Measurements from ENCODE around the gene ZNHIT2.
A peak's percentile ranks its signal among the peaks of the same experiment; 100 is the strongest.

ZNHIT2 gene

GRCh38 chr11:65148657-65149056 is 31.2 kb upstream of the ZNHIT2 start:
- no peak for TF ChIP-seq CTCF (IDR thresholded peaks at IDR 0.05; ENCODE audit: low read depth, low read length, missing control alignments)
- no peak for DNase-seq (ENCODE audit: low read depth)
- no peak overlapping the region for H3K4me3 ChIP-seq (ENCODE audit: low read depth, low read length)
- in situ Hi-C loops (cut with HindIII; ENCODE audit: low sequenced_read_pairs), result no loop called here

- in situ Hi-C loops (cut with HindIII; ENCODE audit: low sequenced_read_pairs), result no loop called here
- no peak overlapping the region for H3K4me3 ChIP-seq (ENCODE audit: low read depth, low read length)
- DNase-seq (ENCODE audit: low read depth), result no peak
- no peak for TF ChIP-seq CTCF (IDR thresholded peaks at IDR 0.05; ENCODE audit: low read depth, low read length, missing control alignments)
Observed at GRCh38 chr11:65147352-65148075, 30.0 kb upstream of the ZNHIT2 start.

- no peak for TF ChIP-seq CTCF (IDR thresholded peaks at IDR 0.05; ENCODE audit: low read depth, low read length, missing control alignments)
- DNase-seq (ENCODE audit: low read depth), result no peak
- in situ Hi-C loops (cut with HindIII; ENCODE audit: low sequenced_read_pairs), result no loop called here
- no peak overlapping the region for H3K4me3 ChIP-seq (ENCODE audit: low read depth, low read length)
Observed at GRCh38 chr11:65141896-65142494, 24.5 kb upstream of the ZNHIT2 start.

- H3K4me3 ChIP-seq (ENCODE audit: low read depth, low read length), result no peak overlapping the region
- in situ Hi-C loops (cut with HindIII; ENCODE audit: low sequenced_read_pairs), result no loop called here
- DNase-seq (ENCODE audit: low read depth), result no peak
- TF ChIP-seq CTCF (IDR thresholded peaks at IDR 0.05; ENCODE audit: low read depth, low read length, missing control alignments), result no peak
Observed at GRCh38 chr11:65136515-65137096, 19.1 kb upstream of the ZNHIT2 start.

GRCh38 chr11:65135633-65136145 is 18.2 kb upstream of the ZNHIT2 start:
- no peak for DNase-seq (ENCODE audit: low read depth)
- H3K4me3 ChIP-seq (ENCODE audit: low read depth, low read length), result peak overlapping the region; percentile 78
- TF ChIP-seq CTCF (IDR thresholded peaks at IDR 0.05; ENCODE audit: low read depth, low read length, missing control alignments), result no peak
- in situ Hi-C loops (cut with HindIII; ENCODE audit: low sequenced_read_pairs), result no loop called here

- in situ Hi-C loops (cut with HindIII; ENCODE audit: low sequenced_read_pairs), result no loop called here
- peak; percentile 94 for DNase-seq (ENCODE audit: low read depth)
- peak overlapping the region; percentile 78 for H3K4me3 ChIP-seq (ENCODE audit: low read depth, low read length)
- TF ChIP-seq CTCF (IDR thresholded peaks at IDR 0.05; ENCODE audit: low read depth, low read length, missing control alignments), result no peak
Observed at GRCh38 chr11:65134952-65135632, 17.6 kb upstream of the ZNHIT2 start.

Measured in astrocyte of the cerebellum (primary cell).